Measurements from ENCODE around the gene OPCML.

Gene OPCML

DNA sequence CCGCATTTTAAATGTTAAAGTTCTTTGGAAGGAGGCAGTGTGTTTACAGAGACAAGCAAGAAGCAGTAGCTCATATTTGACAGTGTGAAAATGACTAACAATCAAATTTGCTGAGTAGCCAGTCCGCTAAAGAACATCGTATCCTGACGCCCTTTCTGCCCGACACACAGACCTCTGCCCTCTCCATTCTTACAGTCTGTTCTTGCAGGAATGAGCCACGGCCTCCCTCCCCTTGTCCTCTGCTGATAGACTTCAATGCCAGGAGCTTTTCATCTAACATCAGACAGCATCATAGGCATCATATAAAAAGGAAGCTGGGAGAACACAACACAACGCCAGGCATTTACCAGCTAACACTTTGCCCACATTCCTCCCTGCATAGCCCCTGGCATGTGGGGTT is 486.0 kb downstream of the OPCML start:
- DNase-seq (ENCODE audit: low read depth in 1 of 2, low spot score in 1 of 2): no peak

DNA sequence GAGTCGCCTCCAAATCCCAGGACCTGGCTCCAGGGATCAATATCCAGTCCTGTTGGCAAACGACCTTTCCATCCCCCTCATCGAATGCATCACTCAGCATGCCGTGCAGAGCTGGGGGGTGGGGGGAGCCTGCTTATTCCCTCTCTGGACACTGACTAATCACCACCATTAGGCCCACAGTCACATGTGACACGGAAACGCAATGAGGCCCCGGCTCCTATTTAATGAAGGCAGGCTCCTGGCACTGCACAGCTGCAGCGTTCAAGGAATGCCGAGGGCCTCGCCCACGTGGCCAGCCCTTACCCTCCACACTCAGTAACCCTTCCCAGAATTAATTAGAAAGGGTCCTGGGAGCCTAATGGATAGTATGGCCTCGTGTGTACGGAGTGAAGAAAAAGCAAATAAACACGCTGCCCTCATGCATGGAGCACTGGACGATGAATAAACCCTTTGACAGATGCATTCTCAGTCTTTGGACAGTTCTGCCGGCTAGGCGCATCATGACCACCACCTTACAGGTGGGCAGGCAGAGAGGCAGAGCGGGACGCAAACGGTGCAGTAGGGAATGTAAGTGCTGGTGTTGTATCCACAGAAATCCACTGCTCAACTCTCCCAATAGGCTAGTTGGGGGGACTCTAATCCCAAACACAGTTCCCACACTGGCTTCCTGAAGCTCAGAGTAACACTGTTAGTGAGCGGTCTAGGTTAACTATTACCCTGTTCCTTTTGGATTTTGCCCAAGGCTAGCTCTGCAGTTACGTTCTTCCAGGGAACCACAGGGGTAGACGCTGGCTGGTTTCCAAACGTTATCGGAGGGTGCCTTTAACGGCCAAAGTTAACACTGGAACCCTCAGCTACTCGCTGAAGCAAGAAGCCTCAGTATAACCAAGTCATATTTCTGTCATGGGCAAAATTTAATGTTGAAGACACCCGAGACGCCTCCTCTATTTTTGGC is 490.1 kb downstream of the OPCML start:
- no peak for DNase-seq (ENCODE audit: low read depth in 1 of 2, low spot score in 1 of 2)

DNA sequence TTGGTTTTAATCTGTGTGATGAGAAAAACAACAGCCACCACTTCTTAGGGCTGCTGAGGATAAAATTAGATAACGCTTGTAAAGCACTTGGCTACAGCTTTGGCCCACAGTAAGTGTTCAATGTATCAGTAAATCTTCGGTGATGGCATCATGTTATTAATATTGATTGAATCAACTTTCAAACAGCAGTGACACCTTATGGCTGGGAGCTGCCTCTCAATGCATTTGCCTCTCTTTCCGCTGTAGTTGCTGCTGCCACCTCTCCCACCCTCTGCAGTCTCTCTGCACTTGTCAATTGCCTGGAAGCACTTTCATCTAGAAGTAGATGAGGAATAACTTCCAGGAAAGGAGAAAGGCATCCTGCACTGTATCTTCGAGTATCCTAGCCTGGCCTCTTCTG is 491.1 kb downstream of the OPCML start:
- DNase-seq (ENCODE audit: low read depth in 1 of 2, low spot score in 1 of 2): no peak

DNA sequence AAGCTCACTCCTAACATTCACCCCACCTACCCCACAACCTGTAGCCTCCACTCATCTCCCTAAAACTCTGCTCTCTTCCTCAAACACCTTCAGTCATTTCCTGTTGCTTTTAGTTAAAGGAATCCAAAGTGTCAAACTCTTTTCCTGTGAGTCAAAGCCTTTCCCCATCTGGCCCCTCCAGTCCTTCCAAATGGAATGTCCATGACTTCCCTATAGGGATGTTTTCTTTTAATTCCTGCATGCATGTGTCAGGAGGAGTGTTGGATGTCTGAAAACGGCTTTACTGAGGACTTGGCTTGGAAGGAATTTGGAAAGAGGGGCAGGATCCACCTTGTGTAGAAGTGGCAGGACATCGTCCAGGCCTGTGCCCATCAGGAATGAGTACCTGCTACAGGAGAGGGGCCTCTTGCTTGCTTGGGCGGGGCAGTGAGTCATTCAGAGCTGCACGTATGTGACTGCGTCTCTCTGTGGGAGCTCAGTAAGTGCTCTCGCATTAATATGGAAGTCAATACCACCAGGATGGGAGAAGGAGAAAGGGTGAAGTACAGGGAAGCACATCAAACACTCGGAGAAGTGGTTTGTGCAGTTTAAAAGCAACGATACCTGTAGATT is 491.9 kb downstream of the OPCML start:
- DNase-seq (ENCODE audit: low read depth in 1 of 2, low spot score in 1 of 2): no peak

DNA sequence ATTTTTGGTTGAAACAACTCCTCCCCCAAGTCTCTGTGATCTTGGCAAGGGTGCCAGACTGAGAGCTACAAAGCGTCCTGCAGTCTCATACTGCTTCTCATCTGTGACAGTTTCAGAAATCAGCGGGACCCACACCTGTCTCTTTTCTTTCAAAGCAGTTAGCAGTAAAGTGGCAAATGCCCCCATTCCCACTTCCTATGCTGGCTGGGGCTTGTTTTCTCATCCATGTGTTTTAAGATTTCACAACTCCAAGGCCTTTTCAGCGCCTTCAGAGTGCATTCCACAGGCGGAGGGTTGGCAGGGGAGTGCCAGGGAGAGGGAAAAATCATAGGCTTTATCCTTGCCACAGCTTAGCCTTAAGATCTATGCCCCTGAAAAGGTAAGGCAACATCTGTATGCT is 493.5 kb downstream of the OPCML start:
- no peak for DNase-seq (ENCODE audit: low read depth in 1 of 2, low spot score in 1 of 2)

DNA sequence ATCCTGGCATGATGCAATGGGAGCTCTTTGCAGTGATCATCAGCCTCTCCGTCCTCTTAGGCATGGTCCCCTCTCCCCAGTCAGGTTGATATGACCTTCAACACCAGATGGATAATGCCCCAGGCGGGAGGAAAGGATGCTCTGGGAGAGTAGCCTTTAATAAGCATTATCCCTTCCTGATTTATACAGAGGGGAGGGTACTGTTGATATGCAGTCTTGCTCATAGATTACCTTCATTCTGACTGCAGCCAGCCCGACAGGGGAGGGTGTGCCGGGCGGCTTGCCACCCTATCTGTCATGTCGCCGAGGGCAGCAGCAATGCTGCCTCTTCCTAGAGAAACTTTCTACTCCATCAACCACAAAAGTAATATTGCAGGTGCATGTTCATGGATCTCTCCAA is 497.4 kb downstream of the OPCML start:
- no peak for DNase-seq (ENCODE audit: low read depth in 1 of 2, low spot score in 1 of 2)

DNA sequence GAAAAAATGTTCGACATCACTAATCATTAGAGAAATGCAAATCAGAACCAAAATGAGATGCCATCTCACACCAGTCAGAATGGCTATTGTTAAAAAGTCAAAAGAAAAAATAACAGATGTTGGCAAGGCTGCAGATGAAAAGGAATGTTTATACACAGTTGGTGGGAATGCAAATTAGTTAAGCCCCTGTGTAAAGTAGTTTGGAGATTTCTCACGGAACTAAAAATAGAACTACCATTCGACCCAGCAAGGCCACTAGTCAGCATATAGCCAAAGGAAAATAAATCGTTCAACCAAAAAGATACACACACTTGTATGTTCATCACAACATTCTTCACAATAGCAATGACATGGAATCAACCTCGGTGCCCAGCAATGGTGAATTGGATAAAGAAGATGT is 503.2 kb downstream of the OPCML start:
- no peak for DNase-seq (ENCODE audit: low read depth in 1 of 2, low spot score in 1 of 2)

DNA sequence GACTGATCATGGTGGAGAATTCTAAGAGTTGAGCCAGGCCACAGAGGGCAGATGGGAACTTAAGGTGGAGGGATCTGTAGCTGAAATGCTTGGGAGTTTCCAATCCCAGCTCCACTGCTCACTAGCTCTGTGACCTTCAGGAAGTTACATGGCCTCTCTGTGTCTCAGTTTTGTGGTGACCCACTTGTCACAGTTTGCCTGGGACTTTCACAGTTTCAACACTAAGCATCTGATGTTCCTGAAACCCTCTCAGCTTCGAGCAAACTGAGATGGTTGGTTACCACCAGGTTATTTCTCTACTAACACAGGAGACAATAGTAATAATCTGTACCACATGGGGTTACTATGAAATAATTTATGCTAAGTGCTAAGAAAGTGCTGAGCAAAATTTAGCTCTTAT is 505.3 kb downstream of the OPCML start:
- DNase-seq (ENCODE audit: low read depth in 1 of 2, low spot score in 1 of 2): no peak

DNA sequence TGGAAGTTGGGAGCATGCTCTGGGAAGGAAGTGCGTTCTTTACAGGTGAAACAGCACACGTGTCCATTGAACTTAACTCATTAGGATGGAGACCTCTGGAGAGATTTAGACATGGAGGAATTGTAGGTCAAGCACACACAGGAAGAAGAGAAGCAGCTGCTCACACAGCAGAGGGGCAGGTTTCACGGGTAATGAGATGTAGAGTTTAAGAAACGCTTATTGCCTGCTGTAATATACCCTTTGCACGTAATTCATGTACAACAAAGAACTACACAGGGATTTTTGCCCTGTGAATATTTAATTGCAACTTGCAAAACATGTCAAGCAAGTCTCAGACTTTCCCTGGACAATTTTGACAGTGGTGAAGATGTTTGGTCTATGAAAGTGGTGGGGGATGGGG is 508.0 kb downstream of the OPCML start:
- DNase-seq (ENCODE audit: low read depth in 1 of 2, low spot score in 1 of 2): no peak

DNA sequence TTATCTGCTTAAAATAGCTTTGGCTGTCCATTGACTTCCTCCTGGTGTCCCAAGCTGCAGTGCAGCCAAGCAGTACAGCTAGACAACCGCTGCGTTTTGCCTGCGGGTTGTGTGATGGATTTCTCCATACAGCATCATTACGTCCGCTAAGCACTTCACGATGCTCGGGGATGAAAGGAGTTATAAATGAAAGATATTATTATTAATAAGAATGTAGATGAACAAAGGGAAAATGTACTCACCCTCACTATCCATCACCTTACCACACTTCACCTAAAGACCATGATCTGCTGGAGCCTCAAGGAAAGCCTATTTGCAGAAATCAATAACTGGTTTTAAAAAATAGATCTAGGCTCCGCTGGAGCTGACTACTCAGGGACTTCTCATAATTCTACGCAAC is 509.1 kb downstream of the OPCML start:
- no peak for DNase-seq (ENCODE audit: low read depth in 1 of 2, low spot score in 1 of 2)

DNA sequence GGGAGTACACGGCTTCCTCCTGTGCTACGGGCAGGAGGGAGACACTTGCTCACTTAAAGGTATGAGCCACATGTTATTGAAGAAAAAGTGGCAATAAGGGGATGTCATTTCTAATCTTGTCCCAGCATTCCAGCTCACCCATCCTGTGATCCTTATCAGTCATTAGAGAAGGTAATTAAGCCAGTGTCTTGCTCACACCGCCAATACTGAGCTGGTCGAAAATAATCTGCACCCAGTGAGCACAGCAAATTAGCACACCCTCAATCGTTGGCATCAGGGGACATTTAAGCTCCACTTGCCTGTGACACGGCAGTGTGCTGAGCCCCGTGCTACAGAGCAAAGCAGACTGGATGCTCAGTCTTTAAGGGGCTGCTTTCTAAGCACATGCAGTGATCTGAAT is 510.7 kb downstream of the OPCML start:
- DNase-seq (ENCODE audit: low read depth in 1 of 2, low spot score in 1 of 2): no peak

DNA sequence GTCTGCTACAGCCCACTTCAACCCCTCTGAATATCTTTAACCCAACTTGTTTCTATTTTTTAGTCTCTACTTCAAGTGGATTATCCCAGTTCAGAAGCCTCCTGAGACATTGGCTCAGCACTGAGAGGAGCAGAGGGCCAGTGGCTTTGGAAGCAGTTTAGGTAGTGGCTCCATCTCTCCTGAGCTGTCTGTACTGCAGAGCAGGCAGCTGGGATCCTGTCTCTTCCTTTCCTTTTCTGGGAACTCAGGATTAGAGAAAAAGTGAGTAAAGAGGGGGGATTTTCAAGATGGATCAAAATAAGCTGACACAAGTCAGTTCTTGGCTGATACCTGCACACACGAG is 512.0 kb downstream of the OPCML start:
- no peak for DNase-seq (ENCODE audit: low read depth in 1 of 2, low spot score in 1 of 2)

DNA sequence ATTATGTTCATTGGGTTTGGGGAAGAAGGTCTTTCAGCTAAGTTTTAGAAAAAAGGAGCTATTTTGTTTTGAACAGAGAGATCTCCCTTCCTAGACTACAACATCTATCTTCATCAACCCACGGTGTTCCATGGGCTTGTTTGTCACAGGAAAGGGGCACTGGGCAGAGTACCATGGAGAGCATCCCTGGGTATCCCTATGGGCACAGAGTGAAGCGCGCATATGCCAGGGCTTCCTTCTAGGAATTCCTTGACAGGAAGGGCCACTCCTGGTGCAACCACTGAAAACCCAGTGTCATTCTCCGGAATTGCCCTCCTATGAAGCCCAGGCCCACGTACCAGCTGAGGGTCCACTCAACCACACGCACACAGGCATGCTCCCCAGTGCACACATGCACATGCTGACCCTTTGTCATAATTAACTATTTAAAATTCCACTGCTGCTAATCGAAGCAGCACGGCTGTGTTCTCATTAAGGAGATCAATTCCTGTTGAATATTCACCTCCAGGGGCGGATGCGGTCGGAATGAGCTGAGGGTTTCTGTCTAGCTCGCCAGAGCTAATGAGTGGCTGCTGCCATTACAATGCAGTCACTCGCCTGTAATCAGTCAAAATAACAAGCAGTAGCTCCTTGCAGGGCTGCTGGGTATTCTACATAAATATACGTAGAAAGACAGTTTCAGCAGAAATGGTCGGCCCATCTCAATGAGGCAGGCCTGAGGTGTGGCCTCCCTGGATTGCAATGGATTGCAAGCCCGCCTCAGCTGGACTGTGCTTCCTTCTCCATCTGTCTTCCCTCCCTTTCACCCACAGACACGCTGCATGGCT is 512.5 kb downstream of the OPCML start:
- no peak for DNase-seq (ENCODE audit: low read depth in 1 of 2, low spot score in 1 of 2)

DNA sequence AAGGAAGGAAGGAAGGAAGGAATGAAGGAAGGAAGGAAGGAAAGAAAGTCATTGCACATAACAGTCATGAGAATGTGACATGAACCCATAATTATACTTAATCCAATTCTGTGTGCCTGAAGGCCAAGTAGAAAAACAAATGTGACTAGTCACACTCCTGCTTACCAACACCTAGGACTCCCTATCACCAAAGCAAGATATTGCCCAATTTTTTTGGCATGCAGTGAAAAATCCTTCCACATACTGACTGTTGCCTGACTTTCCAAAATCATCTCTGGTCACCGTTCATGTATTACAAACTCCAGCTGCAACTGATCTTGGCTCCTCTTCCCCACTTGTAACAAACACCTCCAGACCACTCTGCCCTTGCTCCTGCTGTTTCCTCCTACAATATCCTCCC is 516.8 kb downstream of the OPCML start:
- no peak for DNase-seq (ENCODE audit: low read depth in 1 of 2, low spot score in 1 of 2)

DNA sequence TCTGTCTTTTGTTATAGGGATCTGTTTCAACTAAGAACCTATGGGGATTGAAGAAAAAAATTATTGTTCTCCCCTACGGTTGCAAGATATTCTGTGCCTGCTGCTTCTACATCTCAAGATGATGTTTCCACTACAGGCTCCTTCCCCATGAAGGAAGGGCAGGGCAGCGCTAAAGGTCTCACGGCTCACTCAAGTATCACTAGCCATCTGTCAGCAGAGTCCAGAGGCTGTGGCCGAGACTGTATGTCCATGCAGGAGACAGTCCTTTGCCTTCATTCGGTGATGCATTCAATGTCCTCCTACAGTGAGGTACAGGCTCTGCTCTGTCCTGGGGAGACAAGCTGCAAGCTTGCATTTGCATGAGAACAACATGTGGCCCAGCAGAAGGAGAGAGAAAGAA is 518.0 kb downstream of the OPCML start:
- no peak for DNase-seq (ENCODE audit: low read depth in 1 of 2, low spot score in 1 of 2)

DNA sequence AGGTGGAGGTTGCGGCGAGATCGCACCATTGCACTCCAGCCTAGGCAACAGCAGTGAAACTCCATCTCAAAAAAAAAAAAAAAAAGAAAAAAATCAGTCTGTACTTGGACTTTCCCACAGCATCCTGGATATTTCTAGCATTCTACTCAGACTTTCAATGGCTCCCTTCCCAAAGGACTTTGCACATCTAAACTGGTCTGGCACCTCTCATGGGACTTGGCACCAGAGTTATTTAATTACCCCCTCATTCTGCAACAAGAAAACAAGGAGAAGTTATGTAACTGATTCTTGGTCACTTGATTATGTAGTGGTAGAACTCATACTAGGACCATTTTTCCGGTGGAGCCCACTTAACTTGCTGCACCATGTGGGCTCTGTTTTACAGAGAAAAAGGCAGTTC is 519.5 kb downstream of the OPCML start:
- DNase-seq (ENCODE audit: low read depth in 1 of 2, low spot score in 1 of 2): no peak

DNA sequence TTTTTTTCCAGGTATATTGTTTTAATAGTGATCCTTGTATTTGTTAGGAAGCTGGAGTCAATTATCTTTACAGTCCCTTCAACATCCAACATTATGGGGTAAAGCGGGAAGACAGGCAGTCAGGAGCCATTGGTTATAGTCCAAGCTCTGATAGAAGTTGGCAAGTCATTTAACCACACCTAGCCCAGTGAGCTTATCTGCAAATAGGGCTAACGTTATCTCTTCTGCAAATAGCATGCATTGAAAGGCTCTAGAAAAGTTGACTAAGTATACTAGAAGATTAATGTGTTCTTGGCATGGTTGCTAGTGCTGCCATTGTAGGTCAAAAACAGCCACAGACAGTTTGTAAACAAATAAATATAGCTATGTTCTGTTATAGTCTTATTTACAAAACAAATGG is 520.7 kb downstream of the OPCML start:
- DNase-seq (ENCODE audit: low read depth in 1 of 2, low spot score in 1 of 2): no peak

DNA sequence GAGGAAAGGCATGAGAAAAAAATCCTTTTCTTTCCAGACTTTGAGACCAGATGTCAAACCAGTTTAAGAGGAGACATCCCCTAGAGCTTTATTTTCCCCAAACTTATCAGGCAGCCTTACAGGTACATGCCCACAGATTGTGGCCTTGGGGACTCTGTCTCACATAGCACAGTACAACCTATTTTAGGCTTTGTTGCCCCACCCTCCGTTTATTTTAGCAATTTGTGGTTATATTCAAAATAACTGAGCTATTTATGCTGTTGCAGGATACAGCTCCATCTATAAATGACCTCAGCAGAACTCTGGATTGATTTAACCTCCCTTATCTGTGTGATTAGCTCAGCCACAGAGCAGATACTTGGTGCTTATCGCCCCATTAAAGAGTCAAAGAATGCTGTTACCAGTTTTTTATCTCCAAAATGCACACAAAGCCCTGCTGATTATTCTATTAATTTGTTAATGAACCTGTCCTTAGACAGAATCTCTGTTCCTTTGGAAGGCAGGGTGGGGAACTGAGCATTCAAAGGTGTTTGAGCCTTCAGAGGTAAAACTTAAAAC is 525.2 kb downstream of the OPCML start:
- DNase-seq (ENCODE audit: low read depth in 1 of 2, low spot score in 1 of 2): no peak

DNA sequence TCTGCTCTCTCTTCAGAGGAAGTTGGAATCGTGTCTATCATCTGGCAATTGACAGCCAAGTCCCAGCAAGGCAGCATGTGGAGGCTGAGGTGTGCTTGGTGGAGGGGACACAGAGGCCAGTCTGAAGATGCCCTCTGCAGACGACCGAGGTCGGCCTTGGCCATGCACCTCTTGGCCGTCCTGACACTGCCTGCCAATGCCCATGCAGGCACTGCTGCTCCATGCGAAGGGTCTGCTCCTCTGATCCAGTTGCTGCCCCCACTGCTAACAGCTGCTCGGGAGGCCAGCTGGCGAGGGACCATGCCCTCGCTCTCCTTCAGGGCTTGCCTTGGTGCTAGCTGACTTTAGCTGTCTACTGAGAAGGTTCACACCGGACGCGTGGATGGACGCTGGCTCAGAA is 527.9 kb downstream of the OPCML start:
- DNase-seq (ENCODE audit: low read depth in 1 of 2, low spot score in 1 of 2): no peak

DNA sequence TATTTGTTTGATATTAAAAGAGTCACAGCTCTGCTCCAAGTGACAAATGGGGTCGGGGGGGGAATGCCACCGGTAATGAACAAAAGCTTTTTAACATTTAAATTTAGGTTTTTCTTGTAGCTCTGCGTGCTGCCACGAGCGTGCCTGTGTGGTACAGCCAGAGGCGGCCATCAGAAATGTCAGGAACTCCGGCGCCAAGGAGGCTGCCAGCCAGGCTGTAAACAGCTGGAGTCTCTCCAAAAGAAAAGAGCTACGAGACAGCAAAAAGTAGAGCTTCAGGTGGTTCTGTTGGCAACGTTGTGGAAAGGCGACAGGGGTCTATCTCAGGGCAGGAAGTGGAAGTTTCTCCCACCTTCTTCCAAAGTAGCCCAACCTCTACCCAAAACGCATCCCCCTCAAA is 532.8 kb downstream of the OPCML start:
- DNase-seq (ENCODE audit: low read depth in 1 of 2, low spot score in 1 of 2): no peak

DNA sequence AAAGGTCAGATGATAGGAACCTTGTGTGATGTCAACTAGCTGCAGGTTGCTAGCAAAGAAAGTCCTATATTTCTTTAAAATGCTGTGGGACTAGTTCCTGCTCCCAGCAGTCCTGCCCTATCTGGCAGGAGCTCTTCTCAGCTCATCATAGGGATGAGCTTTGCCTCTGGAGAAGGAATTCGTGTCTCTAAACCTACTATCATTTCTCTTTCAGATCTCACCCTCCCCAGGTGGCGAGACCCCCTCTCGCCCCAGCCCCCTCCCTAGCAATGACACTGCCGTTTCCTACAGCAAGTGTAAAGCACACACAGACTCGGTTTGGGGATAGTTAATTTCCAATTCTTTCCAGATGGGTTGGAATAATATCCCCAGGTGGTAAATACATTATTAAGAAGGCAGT is 533.3 kb downstream of the OPCML start:
- no peak for DNase-seq (ENCODE audit: low read depth in 1 of 2, low spot score in 1 of 2)

DNA sequence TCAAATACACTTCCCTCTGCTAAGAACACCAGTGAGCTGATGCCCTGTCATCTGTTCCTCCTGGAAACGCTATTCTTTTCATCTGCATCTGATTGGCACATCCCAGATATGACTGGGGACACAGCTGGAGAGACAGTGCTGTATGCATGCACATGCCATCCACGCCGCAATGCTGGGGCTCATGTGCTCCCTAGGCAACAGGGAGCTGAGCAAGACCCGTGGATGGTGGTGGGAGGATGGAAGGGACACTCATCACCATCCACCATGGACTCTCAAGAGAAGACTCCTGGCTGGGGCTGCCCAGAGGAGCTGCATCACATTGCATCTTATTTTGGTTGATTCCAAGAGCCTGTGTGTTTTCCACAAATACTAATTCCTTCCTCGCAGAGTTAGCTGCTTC is 534.9 kb downstream of the OPCML start:
- DNase-seq (ENCODE audit: low read depth in 1 of 2, low spot score in 1 of 2): no peak

Measured in activated CD4-positive, alpha-beta T cell treated with anti-CD3 and anti-CD28 coated beads, Interleukin-2, amount 50 U/mL, for 24 hours (primary cell).